Measurements from ENCODE around the gene OR5B3. TPM values are rescaled to one million over a fixed set of nuclear protein-coding genes. Genes with fewer than 3 reads are reported as not detected.

Gene OR5B3
- not detected in 2 replicates for total RNA-seq

DNA sequence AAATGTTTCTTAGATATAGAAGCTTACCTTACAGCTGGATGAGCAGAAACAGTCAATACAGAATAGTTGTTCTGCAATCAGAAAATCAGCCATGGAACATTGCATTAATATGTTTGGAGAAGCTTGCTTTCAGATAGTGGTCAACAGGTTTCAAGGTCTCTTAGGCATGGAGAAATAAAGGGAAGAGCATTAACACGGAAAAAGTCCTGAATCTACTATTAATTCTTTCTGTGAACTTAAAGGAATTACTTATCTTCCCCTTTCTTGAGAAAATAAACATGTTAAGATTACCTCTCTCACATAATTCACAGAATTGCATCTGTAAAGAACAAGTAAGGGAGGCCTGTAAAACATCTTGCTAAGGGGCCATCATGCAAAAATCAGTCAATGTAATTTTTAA lies at the start of gene OR5B3:
Gene OR5B3 (minus strand): TSS at position 101 of the 400 bp plus-strand sequence. CDS start 3,465 bp downstream, outside the sequence.

GRCh38 chr11:58442136-58442535 lies 35.5 kb upstream of the OR5B3 start, which contains the start of gene OR5B12:
Gene OR5B12, minus strand, starts transcription at chr11:58442236. Its CDS starts 2,085 bp downstream, at chr11:58440151.

DNA sequence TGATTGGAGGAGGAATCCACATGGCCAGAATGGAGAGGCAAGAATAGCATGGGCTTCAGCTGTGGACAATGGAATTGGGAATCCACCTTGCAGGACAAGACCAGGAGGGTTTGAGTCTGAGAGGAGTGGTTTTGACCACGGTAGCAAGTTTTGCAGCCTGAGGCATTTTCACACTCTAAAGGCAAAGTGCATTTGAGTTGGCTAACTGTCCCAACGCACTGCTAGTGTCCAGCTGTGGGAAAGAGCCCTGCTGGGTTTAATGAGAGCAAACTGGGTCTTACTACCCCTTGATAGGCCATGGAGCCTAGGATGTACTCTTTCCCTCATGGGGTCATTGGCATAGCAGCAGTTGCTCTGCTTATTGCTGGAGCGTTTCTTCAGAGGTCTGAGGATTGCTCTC lies 21.3 kb upstream of the OR5B3 start, which contains the start of gene OR5B2:
Gene OR5B2 (minus strand): TSS at position 101 of the 400 bp plus-strand sequence. CDS start 4,860 bp downstream, outside the sequence.

GRCh38 chr11:58358969-58359368 lies 47.7 kb downstream of the OR5B3 start, which contains the start of gene OR5B17:
Gene OR5B17, minus strand, starts transcription at chr11:58359069. Its CDS starts 0 bp downstream, at chr11:58359069.

Other genes with a start within 250 kb of the OR5B3 start
- not detected in 2 replicates for gene OR9Q2, start 217.8 kb downstream of the OR5B3 start, total RNA-seq
- gene OR1S2, start 202.7 kb downstream of the OR5B3 start, total RNA-seq, result not detected in 2 replicates
- gene OR1S1, start 194.2 kb downstream of the OR5B3 start, total RNA-seq, result not detected in 2 replicates
- not detected in 2 replicates for gene OR10Q1, start 178.0 kb downstream of the OR5B3 start, total RNA-seq
- gene OR10W1, start 138.6 kb downstream of the OR5B3 start, total RNA-seq, result under 0.01 TPM in 1 of 2 replicates, not detected in the other
- gene OR5B17, start 47.8 kb downstream of the OR5B3 start, total RNA-seq, result not detected in 2 replicates
- gene OR5B2, start 21.2 kb upstream of the OR5B3 start, total RNA-seq, result not detected in 2 replicates
- not detected in 2 replicates for gene OR5B12, start 35.4 kb upstream of the OR5B3 start, total RNA-seq
- gene OR5B21, start 101.2 kb upstream of the OR5B3 start, total RNA-seq, result not detected in 2 replicates
- 1.9 and 3.7 TPM in 2 replicates for gene LPXN, start 169.0 kb upstream of the OR5B3 start, total RNA-seq
- 29.6 and 45.2 TPM in 2 replicates for gene ZFP91, start 172.2 kb upstream of the OR5B3 start, total RNA-seq
- gene CNTF, start 215.8 kb upstream of the OR5B3 start, total RNA-seq, result 0.97 and 2.7 TPM in 2 replicates